Transverse colon (tissue), 4 donors: ENCODE results near the gene PCSK9.
"Not testable (repeated sequence)": the region's sequence is repeated elsewhere in the genome, so short reads cannot be mapped to it uniquely, and the experiment has no call there.

ENCODE experiments used
- CTCF ChIP-seq, 5 experiments: fragments of 200-600 bp in 3 of 5; fragments of 450-650 bp in 2 of 5; sonication (generic) in 3 of 5; IDR thresholded peaks; 1 replicate in 2 of 5; 2 replicates in 3 of 5; pipeline ENCODE4 v1.5.1; 2016 to 2017; ENCODE audit warnings: antibody characterized with exemption in 5 of 5, inconsistent platforms in 3 of 5, mild to moderate bottlenecking in 2 of 5, moderate library complexity in 1 of 5
- EP300 ChIP-seq: sonication (generic); formaldehyde crosslinking; IDR thresholded peaks from one replicate; pipeline ENCODE4 v1.6.1; 2017; ENCODE audit warnings: antibody characterized with exemption, low read depth
- POLR2A ChIP-seq: fragments of 450-650 bp; IDR thresholded peaks from one replicate; pipeline ENCODE4 v1.6.1; 2016; ENCODE audit warnings: antibody characterized with exemption, mild to moderate bottlenecking, moderate library complexity
- POLR2AphosphoS5 ChIP-seq, 3 donors: sonication (generic); formaldehyde crosslinking; IDR thresholded peaks; one replicate each; pipeline ENCODE4 v1.6.1; 2016; ENCODE audit warnings: antibody characterized with exemption in 3 of 3

GRCh38 chr1:55031098-55031497 lies 8.2 kb upstream of the PCSK9 start:
- TF ChIP-seq CTCF (IDR thresholded peaks at IDR 0.05); POLR2A; POLR2AphosphoS5 (IDR thresholded peaks at IDR 0.05); EP300: not testable (repeated sequence)
